OCI-LY7 (cell line): ENCODE measurements around the gene BGLAP. TPM values are rescaled to one million over a fixed set of nuclear protein-coding genes. Genes with fewer than 3 reads are reported as not detected.

Experiments used
- BruUV-seq: library from RNA; stranded (reverse); fragments of 400-500 nt; replicated peaks from 2 replicates; lab custom pipeline; 2021; lab: Mats Ljungman, UMichigan
- CTCF ChIA-PET: fragments of 300-600 bp; sonication (Branson Sonifier 250); formaldehyde crosslinking; loops from one replicate; lab custom pipeline; 2022; ENCODE audit warnings: antibody characterized with exemption; ENCODE audit not compliant: unreplicated experiment; lab: Charles Lee
- POLR2A ChIA-PET: fragments of 300-600 bp; sonication (Branson Sonifier 250); formaldehyde crosslinking; loops from one replicate; lab custom pipeline; 2022; ENCODE audit warnings: antibody characterized with exemption; lab: Charles Lee
- DNase-seq: peaks from one replicate; pipeline ENCODE4 v3.0.0-alpha.2; 2015; ENCODE audit warnings: low spot score
- H2AFZ ChIP-seq: fragments of 200-600 bp; sonication (generic), shearing (Covaris generic); 2 replicates; pipeline ENCODE4 v1.6.1; 2014; ENCODE audit warnings: mild to moderate bottlenecking, antibody characterized with exemption, low read length, moderate library complexity
- H3K27ac ChIP-seq: fragments of 200-600 bp; sonication (generic); 2 replicates; pipeline ENCODE4 v1.5.1; 2014; ENCODE audit warnings: mixed run types, low read depth, mild to moderate bottlenecking, moderate library complexity, low read length, inconsistent platforms; ENCODE audit not compliant: poor library complexity, severe bottlenecking
- H3K36me3 ChIP-seq: fragments of 200-600 bp; sonication (generic); 2 replicates; pipeline ENCODE4 v1.6.1; 2014; ENCODE audit warnings: mild to moderate bottlenecking, antibody characterized with exemption, low read length, moderate library complexity, mixed read lengths; ENCODE audit not compliant: insufficient read depth
- H3K4me1 ChIP-seq: fragments of 200-600 bp; sonication (generic); 2 replicates; pipeline ENCODE4 v1.5.1; 2014; ENCODE audit warnings: mild to moderate bottlenecking, low read length; ENCODE audit not compliant: insufficient read depth, poor library complexity, severe bottlenecking
- H3K4me2 ChIP-seq: fragments of 200-600 bp; sonication (generic); 2 replicates; pipeline ENCODE4 v1.6.1; 2014; ENCODE audit warnings: mild to moderate bottlenecking, low read length
- H3K4me3 ChIP-seq: fragments of 200-600 bp; sonication (generic); 2 replicates; pipeline ENCODE4 v1.5.1; 2014; ENCODE audit warnings: mild to moderate bottlenecking, low read depth, low read length; ENCODE audit not compliant: poor library complexity, severe bottlenecking
- H3K79me2 ChIP-seq: fragments of 200-600 bp; sonication (generic); 2 replicates; pipeline ENCODE4 v1.6.1; 2016; ENCODE audit warnings: low read depth, mild to moderate bottlenecking, low read length, moderate library complexity, mixed read lengths; ENCODE audit not compliant: insufficient read depth
- H3K9me2 ChIP-seq: fragments of 200-600 bp; sonication (generic); 2 replicates; pipeline ENCODE4 v1.6.1; 2016; ENCODE audit warnings: mild to moderate bottlenecking, low read length, mixed read lengths; ENCODE audit not compliant: insufficient read depth
- H3K9me3 ChIP-seq: fragments of 200-600 bp; sonication (generic); 2 replicates; pipeline ENCODE4 v1.6.1; 2014; ENCODE audit warnings: mild to moderate bottlenecking, mixed run types, low read length, mixed read lengths
- H4K20me1 ChIP-seq: fragments of 200-600 bp; sonication (generic); 2 replicates; pipeline ENCODE4 v1.6.1; 2014; ENCODE audit warnings: mild to moderate bottlenecking, antibody characterized with exemption, low read length, moderate library complexity, mixed read lengths; ENCODE audit not compliant: insufficient read depth
- CTCF ChIP-seq: fragments of 200-600 bp; sonication (generic); conservative IDR thresholded peaks from 2 replicates; pipeline ENCODE4 v1.5.1; 2014; ENCODE audit warnings: mild to moderate bottlenecking, antibody characterized with exemption, low read length, moderate library complexity, mixed read lengths
- EZH2phosphoT487 ChIP-seq: fragments of 200-600 bp; sonication (generic); IDR thresholded peaks from 2 replicates; pipeline ENCODE4 v1.6.1; 2018; ENCODE audit warnings: low read depth, borderline replicate concordance, mild to moderate bottlenecking, mixed run types, antibody characterized with exemption, low read length, moderate library complexity, mixed read lengths
- intact Hi-C: fragments of 100-400 bp; cut with micrococcal nuclease; formaldehyde crosslinking; loops from one replicate; pipeline ENCODE4 v1.10.0; 2022; ENCODE audit not compliant: unreplicated experiment
- small RNA-seq: library from RNA; depleted of rRNA; stranded (forward); fragments of <200 nt; gene quantifications from one replicate; pipeline ENCODE3, GENCODE V24; 2014
- total RNA-seq, 2 experiments: library from RNA; depleted of rRNA in 1 of 2; stranded (reverse); fragments of >200 nt in 1 of 2; shearing (Covaris generic) in 1 of 2; gene quantifications; 2 replicates each; pipeline ENCODE4 v1.2.3, GENCODE V29; 2014 to 2022

Gene BGLAP
- total RNA-seq, 2 experiments from 2014 or later = 3.7 to 6.0 TPM

GRCh38 chr1:156291226-156292061, 49.5 kb downstream of the BGLAP start:
- Histone ChIP-seq H3K4me2 (no peak overlapping the region), H3K9me2 (no peaks in the 10 kb centered on the region), H3K27ac (no peak overlapping the region), H4K20me1 (no peaks in the 10 kb centered on the region), H3K4me1 (no peaks in the 10 kb centered on the region), H3K36me3 (no peaks in the 10 kb centered on the region), H3K79me2 (no peaks in the 10 kb centered on the region), H3K4me3 (no peak overlapping the region), H3K9me3 (no peaks in the 10 kb centered on the region), H2AFZ (no peak overlapping the region)
- DNase-seq = no peak
- TF ChIP-seq CTCF (no peak), EZH2phosphoT487 (no peak)
- POLR2A ChIA-PET = interaction anchor here (0.5 kb wide), 1 partner anchor 80 kb away, joined by 3 read pairs; no protein-coding TSS in a partner anchor
- no TSS peak for BruUV-seq
- intact Hi-C loops = no loop called here
- CTCF ChIA-PET = no interaction called here

Small RNA genes lying within 50 kb of the gene (small RNA-seq; reads per million reads assigned to genes)
- not detected for gene RF00568

Other genes with a start within 250 kb of the BGLAP start
- 109 and 147 TPM in 2 replicates for gene SSR2, start 221.2 kb upstream of the BGLAP start, total RNA-seq (2014; rRNA removed; shearing (Covaris generic))
- 153 and 157 TPM in 2 replicates for gene SSR2, start 221.2 kb upstream of the BGLAP start, total RNA-seq (2022)
- 20.8 and 33.2 TPM in 2 replicates for gene UBQLN4, start 188.4 kb upstream of the BGLAP start, total RNA-seq (2014; rRNA removed; shearing (Covaris generic))
- gene UBQLN4, start 188.4 kb upstream of the BGLAP start, total RNA-seq (2022) = 37.1 and 40.3 TPM in 2 replicates
- 71.3 and 103 TPM in 2 replicates for gene LAMTOR2, start 187.4 kb upstream of the BGLAP start, total RNA-seq (2014; rRNA removed; shearing (Covaris generic))
- 52.1 and 55.2 TPM in 2 replicates for gene LAMTOR2, start 187.4 kb upstream of the BGLAP start, total RNA-seq (2022)
- gene RAB25, start 181.0 kb upstream of the BGLAP start, total RNA-seq (2014; rRNA removed; shearing (Covaris generic)) = not detected in 2 replicates
- gene RAB25, start 181.0 kb upstream of the BGLAP start, total RNA-seq (2022) = 0.48 TPM in 1 of 2 replicates, not detected in the other
- gene MEX3A, start 159.7 kb upstream of the BGLAP start, total RNA-seq (2014; rRNA removed; shearing (Covaris generic)) = 4.5 and 5.3 TPM in 2 replicates
- gene MEX3A, start 159.7 kb upstream of the BGLAP start, total RNA-seq (2022) = 5.3 and 5.5 TPM in 2 replicates
- 12.9 and 14.3 TPM in 2 replicates for gene LMNA, start 127.5 kb upstream of the BGLAP start, total RNA-seq (2014; rRNA removed; shearing (Covaris generic))
- 5.0 and 6.5 TPM in 2 replicates for gene LMNA, start 127.5 kb upstream of the BGLAP start, total RNA-seq (2022)
- gene SEMA4A, start 88.6 kb upstream of the BGLAP start, total RNA-seq (2014; rRNA removed; shearing (Covaris generic)) = 77.8 and 81.2 TPM in 2 replicates
- gene SEMA4A, start 88.6 kb upstream of the BGLAP start, total RNA-seq (2022) = 196 and 205 TPM in 2 replicates
- gene SLC25A44, start 48.1 kb upstream of the BGLAP start, total RNA-seq (2014; rRNA removed; shearing (Covaris generic)) = 8.5 and 11.0 TPM in 2 replicates
- 22.5 and 26.1 TPM in 2 replicates for gene SLC25A44, start 48.1 kb upstream of the BGLAP start, total RNA-seq (2022)
- gene PMF1, start 29.2 kb upstream of the BGLAP start, total RNA-seq (2014; rRNA removed; shearing (Covaris generic)) = 82.5 and 88.3 TPM in 2 replicates
- gene PMF1, start 29.2 kb upstream of the BGLAP start, total RNA-seq (2022) = 67.5 and 75.5 TPM in 2 replicates
- 4.2 and 5.0 TPM in 2 replicates for gene PAQR6, start 5.9 kb downstream of the BGLAP start, total RNA-seq (2014; rRNA removed; shearing (Covaris generic))
- 15.7 and 16.4 TPM in 2 replicates for gene PAQR6, start 5.9 kb downstream of the BGLAP start, total RNA-seq (2022)
- 87.0 and 87.9 TPM in 2 replicates for gene SMG5, start 40.6 kb downstream of the BGLAP start, total RNA-seq (2014; rRNA removed; shearing (Covaris generic))
- 88.9 and 99.0 TPM in 2 replicates for gene SMG5, start 40.6 kb downstream of the BGLAP start, total RNA-seq (2022)
- gene TMEM79, start 42.1 kb downstream of the BGLAP start, total RNA-seq (2014; rRNA removed; shearing (Covaris generic)) = 5.0 and 6.2 TPM in 2 replicates
- 6.8 and 7.4 TPM in 2 replicates for gene TMEM79, start 42.1 kb downstream of the BGLAP start, total RNA-seq (2022)
- gene GLMP, start 53.5 kb downstream of the BGLAP start, total RNA-seq (2014; rRNA removed; shearing (Covaris generic)) = 0.60 TPM in 1 of 2 replicates, not detected in the other
- gene GLMP, start 53.5 kb downstream of the BGLAP start, total RNA-seq (2022) = 4.9 and 8.0 TPM in 2 replicates
- 0.63 and 1.2 TPM in 2 replicates for gene VHLL, start 57.1 kb downstream of the BGLAP start, total RNA-seq (2014; rRNA removed; shearing (Covaris generic))
- gene VHLL, start 57.1 kb downstream of the BGLAP start, total RNA-seq (2022) = 0.59 TPM in 1 of 2 replicates, not detected in the other
- gene CCT3, start 96.1 kb downstream of the BGLAP start, total RNA-seq (2014; rRNA removed; shearing (Covaris generic)) = 385 and 407 TPM in 2 replicates
- gene CCT3, start 96.1 kb downstream of the BGLAP start, total RNA-seq (2022) = 321 and 387 TPM in 2 replicates
- 2.3 TPM in 1 of 2 replicates, not detected in the other for gene TSACC, start 96.3 kb downstream of the BGLAP start, total RNA-seq (2014; rRNA removed; shearing (Covaris generic))
- gene TSACC, start 96.3 kb downstream of the BGLAP start, total RNA-seq (2022) = 1.9 and 2.0 TPM in 2 replicates
- not detected in 2 replicates for gene RHBG, start 127.0 kb downstream of the BGLAP start, total RNA-seq (2014; rRNA removed; shearing (Covaris generic))
- gene RHBG, start 127.0 kb downstream of the BGLAP start, total RNA-seq (2022) = not detected in 2 replicates